ENCODE measurements around the gene IL23A.

The IL23A gene

GRCh38 chr12:56362130-56363059 is 23.7 kb downstream of the IL23A start, which contains the start of gene APOF:
APOF (minus strand) TSS chr12:56362857; CDS start chr12:56362745, 112 bp downstream.
- no peak for DNase-seq

- DNase-seq: no peak
Observed at GRCh38 chr12:56366948-56367347, 28.3 kb downstream of the IL23A start.

GRCh38 chr12:56373515-56373914 is 34.8 kb downstream of the IL23A start:
- DNase-seq: no peak

- no peak for DNase-seq
Observed at GRCh38 chr12:56374726-56375597, 36.3 kb downstream of the IL23A start.

GRCh38 chr12:56375598-56376434 is 37.1 kb downstream of the IL23A start:
- no peak for DNase-seq

GRCh38 chr12:56377310-56377988 is 38.8 kb downstream of the IL23A start:
- no peak for DNase-seq

- DNase-seq: no peak
Observed at GRCh38 chr12:56377989-56378316, 39.3 kb downstream of the IL23A start.

GRCh38 chr12:56382611-56383010 is 43.9 kb downstream of the IL23A start:
- DNase-seq: no peak

- no peak for DNase-seq
Observed at GRCh38 chr12:56385873-56386272, 47.2 kb downstream of the IL23A start.

GRCh38 chr12:56387152-56387736 is 48.6 kb downstream of the IL23A start:
- DNase-seq: no peak

- DNase-seq: no peak
Observed at GRCh38 chr12:56389412-56389811, 50.7 kb downstream of the IL23A start.

Measured in stimulated activated CD4-positive, alpha-beta T cell treated with anti-CD3 and anti-CD28 coated beads, Interleukin-4, amount 100 ng/mL, for 1 hour (primary cell).